Measurements from ENCODE around the gene RPS25.

- TF ChIP-seq, protein P1, sequence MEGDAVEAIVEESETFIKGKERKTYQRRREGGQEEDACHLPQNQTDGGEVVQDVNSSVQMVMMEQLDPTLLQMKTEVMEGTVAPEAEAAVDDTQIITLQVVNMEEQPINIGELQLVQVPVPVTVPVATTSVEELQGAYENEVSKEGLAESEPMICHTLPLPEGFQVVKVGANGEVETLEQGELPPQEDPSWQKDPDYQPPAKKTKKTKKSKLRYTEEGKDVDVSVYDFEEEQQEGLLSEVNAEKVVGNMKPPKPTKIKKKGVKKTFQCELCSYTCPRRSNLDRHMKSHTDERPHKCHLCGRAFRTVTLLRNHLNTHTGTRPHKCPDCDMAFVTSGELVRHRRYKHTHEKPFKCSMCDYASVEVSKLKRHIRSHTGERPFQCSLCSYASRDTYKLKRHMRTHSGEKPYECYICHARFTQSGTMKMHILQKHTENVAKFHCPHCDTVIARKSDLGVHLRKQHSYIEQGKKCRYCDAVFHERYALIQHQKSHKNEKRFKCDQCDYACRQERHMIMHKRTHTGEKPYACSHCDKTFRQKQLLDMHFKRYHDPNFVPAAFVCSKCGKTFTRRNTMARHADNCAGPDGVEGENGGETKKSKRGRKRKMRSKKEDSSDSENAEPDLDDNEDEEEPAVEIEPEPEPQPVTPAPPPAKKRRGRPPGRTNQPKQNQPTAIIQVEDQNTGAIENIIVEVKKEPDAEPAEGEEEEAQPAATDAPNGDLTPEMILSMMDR (IDR thresholded peaks at IDR 0.05; ENCODE audit: low read depth, low read length, poor library complexity, severe bottlenecking) = no peak
- no peak for TF ChIP-seq EZH2phosphoT487 (IDR thresholded peaks at IDR 0.05; ENCODE audit: borderline replicate concordance, low read length)
These were observed 36.3 kb upstream of the RPS25 start for GRCh38 chr11:119054418-119054817.

All from DOHH2 (cell line).